B cell (primary cell): Measurements from ENCODE around the gene KATNB1. TPM values are rescaled to one million over a fixed set of nuclear protein-coding genes. Genes with fewer than 3 reads are reported as not detected.

ENCODE experiments used
- ATAC-seq: fragments of 200-7000 bp; cut with Tn5 transposase; one replicate; pipeline ENCODE4 v1.10.0; 2021; ENCODE audit warnings: low read depth, mild to moderate bottlenecking, moderate number of reproducible peaks, moderate library complexity
- CTCF ChIA-PET: fragments of 350-600 bp; sonication (Branson Sonifier 250); formaldehyde crosslinking; loops from one replicate; lab custom pipeline; 2021; ENCODE audit warnings: antibody characterized with exemption, inconsistent platforms; lab: Charles Lee
- POLR2A ChIA-PET: fragments of 350-600 bp; sonication (Branson Sonifier 250); formaldehyde crosslinking; loops from one replicate; lab custom pipeline; 2021; ENCODE audit warnings: antibody characterized with exemption; lab: Charles Lee
- DNase-seq: peaks from one replicate; pipeline ENCODE4 v3.0.0; 2013
- H2AFZ ChIP-seq: 2 replicates; pipeline ENCODE4 v1.6.1; 2012; ENCODE audit warnings: mild to moderate bottlenecking, low read depth, low read length; ENCODE audit not compliant: insufficient read depth, poor library complexity, severe bottlenecking
- H3K27ac ChIP-seq, 2 donors: 1 replicate in 1 of 2; 2 replicates in 1 of 2; pipeline ENCODE4 v1.5.1; 2012 to 2013; ENCODE audit warnings: low read length in 2 of 2, mild to moderate bottlenecking in 2 of 2, moderate library complexity in 1 of 2
- H3K27me3 ChIP-seq, 4 experiments: fragments of 200-600 bp in 1 of 4; sonication (generic) in 1 of 4; replicated peaks in 1 of 4; 1 replicate in 2 of 4; 2 replicates in 2 of 4; pipeline versions ENCODE4 v1.6.1 to v1.7.0; 2013 to 2016; ENCODE audit warnings: low read length in 3 of 4, mild to moderate bottlenecking in 2 of 4, mixed read lengths in 1 of 4, moderate library complexity in 1 of 4; ENCODE audit not compliant: insufficient read depth in 4 of 4, control insufficient read depth in 3 of 4; ENCODE audit errors: control extremely low read depth in 1 of 4
- H3K36me3 ChIP-seq, 2 experiments: replicated peaks in 1 of 2; 1 replicate in 1 of 2; 2 replicates in 1 of 2; pipeline versions ENCODE4 v1.6.1 to v1.7.1; 2013; ENCODE audit warnings: low read length in 1 of 2; ENCODE audit not compliant: insufficient read depth in 2 of 2, control insufficient read depth in 1 of 2; ENCODE audit errors: control extremely low read depth in 1 of 2, extremely low read depth in 1 of 2
- H3K4me1 ChIP-seq, 2 donors: fragments of 200-600 bp in 1 of 2; sonication (generic) in 1 of 2; 1 replicate in 1 of 2; 2 replicates in 1 of 2; pipeline versions ENCODE4 v1.5.1 to v1.6.1; 2013 to 2017; ENCODE audit warnings: low read length in 2 of 2; ENCODE audit not compliant: control insufficient read depth in 2 of 2, insufficient read depth in 2 of 2
- H3K4me2 ChIP-seq: replicated peaks from 2 replicates; pipeline ENCODE3; 2012; ENCODE audit warnings: mild to moderate bottlenecking, low read depth, low read length; ENCODE audit not compliant: poor library complexity, severe bottlenecking
- H3K4me3 ChIP-seq, 5 experiments: fragments of 200-600 bp in 1 of 5; sonication (generic) in 1 of 5; 1 replicate in 3 of 5; 2 replicates in 2 of 5; pipeline versions ENCODE4 v1.5.1 to v1.7.0; 2011 to 2016; ENCODE audit warnings: low read length in 4 of 5, mild to moderate bottlenecking in 4 of 5, low read depth in 2 of 5, control low read depth in 1 of 5, moderate library complexity in 1 of 5; ENCODE audit not compliant: insufficient read depth in 1 of 5; ENCODE audit errors: control extremely low read depth in 1 of 5, extremely low read depth in 1 of 5
- H3K79me2 ChIP-seq: fragments of 200-600 bp; sonication (generic); one replicate; pipeline ENCODE4 v1.6.0; 2016; ENCODE audit warnings: low read length; ENCODE audit not compliant: control insufficient read depth, insufficient read depth
- H3K9ac ChIP-seq: fragments of 200-600 bp; sonication (generic); 2 replicates; pipeline ENCODE4 v1.6.1; 2017; ENCODE audit warnings: mild to moderate bottlenecking, low read length, moderate library complexity
- H3K9me3 ChIP-seq, 3 donors: one replicate each; pipeline versions ENCODE4 v1.6.1 to v1.7.1; 2013; ENCODE audit warnings: low read length in 2 of 3; ENCODE audit not compliant: control insufficient read depth in 2 of 3, insufficient read depth in 1 of 3; ENCODE audit errors: control extremely low read depth in 1 of 3
- H4K20me1 ChIP-seq: 2 replicates; pipeline ENCODE4 v1.6.0; 2012; ENCODE audit warnings: mild to moderate bottlenecking, low read length; ENCODE audit not compliant: insufficient read depth, control insufficient read depth, poor library complexity, severe bottlenecking
- H3K27ac Mint-ChIP-seq: one replicate; pipeline ENCODE4 v1.8.0; 2021; ENCODE audit warnings: mixed read lengths
- H3K27me3 Mint-ChIP-seq: one replicate; pipeline ENCODE4 v1.8.0; 2021; ENCODE audit warnings: mixed read lengths
- H3K4me1 Mint-ChIP-seq: one replicate; pipeline ENCODE4 v1.8.0; 2021; ENCODE audit warnings: mixed read lengths
- H3K4me3 Mint-ChIP-seq: one replicate; pipeline ENCODE4 v1.8.0; 2021; ENCODE audit warnings: mixed read lengths
- H3K9me3 Mint-ChIP-seq: one replicate; pipeline ENCODE4 v1.8.0; 2022; ENCODE audit warnings: mixed read lengths; ENCODE audit not compliant: insufficient read depth
- EZH2 ChIP-seq: IDR thresholded peaks from 2 replicates; pipeline ENCODE4 v1.6.1; 2012; ENCODE audit warnings: borderline replicate concordance, low read depth, mild to moderate bottlenecking, moderate library complexity, low read length; ENCODE audit not compliant: insufficient read depth, poor library complexity, severe bottlenecking
- WGBS: methylation state at CpG from one replicate; pipeline ENCODE4 v1.1.5; 2013; ENCODE audit warnings: missing lambda C conversion rate; ENCODE audit not compliant: insufficient coverage; 5-methylcytosine and 5-hydroxymethylcytosine counted together
- intact Hi-C: fragments of 100-400 bp; cut with micrococcal nuclease; formaldehyde crosslinking; loops from one replicate; pipeline ENCODE4 v1.10.0; 2022
- polyA plus RNA-seq: library from polyadenylated mRNA; depleted of rRNA; stranded (reverse); fragments of >200 nt; gene quantifications from 2 replicates; pipeline ENCODE4 v1.2.3, GENCODE V29; 2012
- total RNA-seq, 2 donors: library from RNA; stranded (reverse); fragments of 120-200 nt in 1 of 2; gene quantifications; 1 replicate in 1 of 2; 2 replicates in 1 of 2; pipeline versions ENCODE4 v1.2.3 to v1.2.4, GENCODE V29; 2013 to 2022
- TF ChIP-seq, protein P1 (sequence below): fragments of 200-600 bp; IDR thresholded peaks from one replicate; pipeline ENCODE4 v1.8.0; 2022; ENCODE audit warnings: antibody characterized with exemption, mild to moderate bottlenecking

The KATNB1 gene
- total and polyA plus RNA-seq, 2 donors (not counting 1 experiment from before 2014, with no cell fraction given), result 20.3 to 29.0 TPM

- H3K27me3 ChIP-seq, result no peaks in the 10 kb centered on the region
- H3K4me3 ChIP-seq, result no peak overlapping the region
- H3K9me3 Mint-ChIP-seq, result no peaks in the 10 kb centered on the region
- no peaks in the 10 kb centered on the region for H4K20me1 ChIP-seq
- H3K9me3 ChIP-seq, result no peaks in the 10 kb centered on the region
- ATAC-seq (no peak), DNase-seq (no peak)
- no peak overlapping the region for H3K9ac ChIP-seq
- H3K4me2 ChIP-seq, result no peak overlapping the region
- no peak overlapping the region for H3K27ac Mint-ChIP-seq
- no peak overlapping the region for H3K27ac ChIP-seq
- no peaks in the 10 kb centered on the region for H3K27me3 Mint-ChIP-seq
- H3K36me3 ChIP-seq, result no peaks in the 10 kb centered on the region
- POLR2A ChIA-PET, result no interaction called here
- intact Hi-C loops, result no loop called here
- H3K4me1 ChIP-seq, result peaks cover 38 to 46% of the 10 kb centered on the region in 2 donors
- H3K79me2 ChIP-seq, result no peaks in the 10 kb centered on the region
- TF ChIP-seq, protein P1, sequence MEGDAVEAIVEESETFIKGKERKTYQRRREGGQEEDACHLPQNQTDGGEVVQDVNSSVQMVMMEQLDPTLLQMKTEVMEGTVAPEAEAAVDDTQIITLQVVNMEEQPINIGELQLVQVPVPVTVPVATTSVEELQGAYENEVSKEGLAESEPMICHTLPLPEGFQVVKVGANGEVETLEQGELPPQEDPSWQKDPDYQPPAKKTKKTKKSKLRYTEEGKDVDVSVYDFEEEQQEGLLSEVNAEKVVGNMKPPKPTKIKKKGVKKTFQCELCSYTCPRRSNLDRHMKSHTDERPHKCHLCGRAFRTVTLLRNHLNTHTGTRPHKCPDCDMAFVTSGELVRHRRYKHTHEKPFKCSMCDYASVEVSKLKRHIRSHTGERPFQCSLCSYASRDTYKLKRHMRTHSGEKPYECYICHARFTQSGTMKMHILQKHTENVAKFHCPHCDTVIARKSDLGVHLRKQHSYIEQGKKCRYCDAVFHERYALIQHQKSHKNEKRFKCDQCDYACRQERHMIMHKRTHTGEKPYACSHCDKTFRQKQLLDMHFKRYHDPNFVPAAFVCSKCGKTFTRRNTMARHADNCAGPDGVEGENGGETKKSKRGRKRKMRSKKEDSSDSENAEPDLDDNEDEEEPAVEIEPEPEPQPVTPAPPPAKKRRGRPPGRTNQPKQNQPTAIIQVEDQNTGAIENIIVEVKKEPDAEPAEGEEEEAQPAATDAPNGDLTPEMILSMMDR, result no peak
- no peak for TF ChIP-seq EZH2
- H3K4me3 Mint-ChIP-seq, result peak overlapping the region; percentile 24
- H3K4me1 Mint-ChIP-seq, result peaks cover 30% of the 10 kb centered on the region
- CTCF ChIA-PET, result no interaction called here
- no peak overlapping the region for H2AFZ ChIP-seq
- 100% methylated on average over 1 of the region's 4 CpGs for WGBS
Measured at GRCh38 chr16:57693550-57693949, 42.0 kb upstream of the KATNB1 start.

DNA sequence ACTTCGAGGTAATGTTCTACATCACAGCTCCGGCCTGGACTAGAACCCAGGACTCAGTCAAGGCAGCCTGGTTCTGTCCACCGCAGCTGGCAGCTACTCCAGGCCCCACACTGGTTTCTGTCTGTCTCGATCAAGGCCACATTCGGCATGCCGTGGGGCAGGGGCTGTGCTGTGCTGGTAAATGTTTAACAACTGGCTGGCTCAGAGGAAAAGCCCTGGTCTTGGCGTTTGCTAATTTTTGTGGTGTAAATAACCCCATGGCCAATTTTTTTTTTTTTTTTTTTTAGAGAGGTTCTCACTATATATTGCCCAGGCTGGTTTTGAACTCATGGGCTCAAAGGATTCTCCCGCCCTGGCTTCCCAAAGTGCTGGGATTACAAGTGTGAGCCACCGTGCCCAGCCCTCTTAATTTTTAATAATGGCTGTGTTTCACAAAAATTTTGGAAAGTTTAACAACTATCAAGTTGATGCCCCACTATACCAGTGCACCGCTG lies 41.3 kb upstream of the KATNB1 start:
- ChIA-PET CTCF (interaction anchor here (0.9 kb wide), 1 partner anchor 9 kb away, joined by 3 read pairs; no protein-coding TSS in a partner anchor), POLR2A (interaction anchor here (0.7 kb wide), 1 partner anchor 42 kb away, joined by 3 read pairs; no protein-coding TSS in a partner anchor)
- H3K4me1 ChIP-seq, result peaks cover 35 to 43% of the 10 kb centered on the region in 2 donors
- no peak for DNase-seq
- H3K4me1 Mint-ChIP-seq, result peaks cover 27% of the 10 kb centered on the region
- H2AFZ ChIP-seq, result peak overlapping the region; percentile 79
- no peak for ATAC-seq
- H3K36me3 ChIP-seq, result no peaks in the 10 kb centered on the region
- H3K27ac Mint-ChIP-seq, result peak overlapping the region; percentile 90
- 73% methylated on average over 9 of the region's 10 CpGs for WGBS
- peak overlapping the region; percentile 81 for H3K4me2 ChIP-seq
- no peaks in the 10 kb centered on the region for H3K27me3 ChIP-seq
- intact Hi-C loops, result loop anchor here (1.0 kb wide), 1 partner anchor 41 kb away; the partner anchor contains the start of gene KATNB1
- H3K79me2 ChIP-seq, result no peaks in the 10 kb centered on the region
- H3K4me3 ChIP-seq, result peak overlapping the region in 4 of 5 experiments; percentile 25 to 60 (median 55)
- peak overlapping the region; percentile 82 for H3K4me3 Mint-ChIP-seq
- H3K9me3 Mint-ChIP-seq, result no peaks in the 10 kb centered on the region
- no peaks in the 10 kb centered on the region for H3K27me3 Mint-ChIP-seq
- peak overlapping the region in 1 of 2 donors; percentile 60 for H3K27ac ChIP-seq
- H3K9ac ChIP-seq, result peak overlapping the region; percentile 61
- TF ChIP-seq, protein P1, result no peak
- TF ChIP-seq EZH2, result no peak
- no peaks in the 10 kb centered on the region for H3K9me3 ChIP-seq
- no peaks in the 10 kb centered on the region for H4K20me1 ChIP-seq
